Measurements from ENCODE around the gene SDHB.

DNA sequence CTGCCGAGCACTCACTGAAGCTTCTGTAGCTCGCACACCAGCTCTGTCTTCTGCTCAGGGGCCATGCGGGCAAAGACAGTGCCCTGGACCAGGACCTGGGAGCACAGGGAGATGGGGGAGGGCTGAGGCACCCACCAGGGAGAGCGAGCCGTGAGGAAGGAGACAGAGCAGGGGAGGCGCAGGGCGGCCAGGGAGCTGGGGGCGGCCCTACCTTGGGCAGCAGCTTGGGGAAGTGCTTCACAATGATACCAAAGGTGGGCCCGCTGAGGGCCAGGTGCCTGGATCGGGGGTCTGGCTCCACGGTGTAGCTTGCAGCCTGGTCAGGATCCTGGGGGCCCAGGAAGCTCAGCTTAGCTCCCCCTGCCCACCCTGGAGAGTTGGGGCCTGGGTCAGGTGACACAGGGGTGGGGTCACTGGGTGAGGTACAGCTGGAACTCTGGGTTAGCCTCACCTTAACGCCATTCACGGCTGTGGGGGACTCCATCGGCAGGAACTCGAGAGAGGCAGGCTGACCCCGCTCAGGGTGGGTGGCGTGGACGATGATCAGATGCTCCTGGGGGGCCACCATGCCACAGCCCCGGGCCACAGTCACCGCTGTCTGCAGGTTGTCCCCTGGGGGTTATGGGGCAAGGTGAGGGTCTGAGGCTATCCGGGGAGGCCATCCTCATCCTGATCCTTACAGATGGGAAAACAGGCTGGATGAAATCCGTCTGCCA, 64.0 kb downstream of the SDHB start:
- TF ChIP-seq, protein P1, sequence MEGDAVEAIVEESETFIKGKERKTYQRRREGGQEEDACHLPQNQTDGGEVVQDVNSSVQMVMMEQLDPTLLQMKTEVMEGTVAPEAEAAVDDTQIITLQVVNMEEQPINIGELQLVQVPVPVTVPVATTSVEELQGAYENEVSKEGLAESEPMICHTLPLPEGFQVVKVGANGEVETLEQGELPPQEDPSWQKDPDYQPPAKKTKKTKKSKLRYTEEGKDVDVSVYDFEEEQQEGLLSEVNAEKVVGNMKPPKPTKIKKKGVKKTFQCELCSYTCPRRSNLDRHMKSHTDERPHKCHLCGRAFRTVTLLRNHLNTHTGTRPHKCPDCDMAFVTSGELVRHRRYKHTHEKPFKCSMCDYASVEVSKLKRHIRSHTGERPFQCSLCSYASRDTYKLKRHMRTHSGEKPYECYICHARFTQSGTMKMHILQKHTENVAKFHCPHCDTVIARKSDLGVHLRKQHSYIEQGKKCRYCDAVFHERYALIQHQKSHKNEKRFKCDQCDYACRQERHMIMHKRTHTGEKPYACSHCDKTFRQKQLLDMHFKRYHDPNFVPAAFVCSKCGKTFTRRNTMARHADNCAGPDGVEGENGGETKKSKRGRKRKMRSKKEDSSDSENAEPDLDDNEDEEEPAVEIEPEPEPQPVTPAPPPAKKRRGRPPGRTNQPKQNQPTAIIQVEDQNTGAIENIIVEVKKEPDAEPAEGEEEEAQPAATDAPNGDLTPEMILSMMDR (IDR thresholded peaks at IDR 0.05 in 4 of 5, conservative IDR thresholded peaks at IDR 0.05 in 1 of 5): no peak
- TF ChIP-seq POLR2A (IDR thresholded peaks at IDR 0.05): no peak

Data from gastrocnemius medialis (tissue), 4 donors.